ENCODE data around the gene CPNE1. TPM values are rescaled to one million over a fixed set of nuclear protein-coding genes. Genes with fewer than 3 reads are reported as not detected.

CPNE1 gene
- total RNA-seq, 1 donor from 2014 or later: 200 TPM

Other genes starting within 250 kb of the CPNE1 start
- gene GDF5, start 226.7 kb downstream of the CPNE1 start, total RNA-seq: 0.34 TPM
- gene CEP250, start 209.3 kb downstream of the CPNE1 start, total RNA-seq: 30.9 TPM
- gene C20orf173, start 135.2 kb downstream of the CPNE1 start, total RNA-seq: not detected
- 265 TPM for gene ERGIC3, start 122.8 kb downstream of the CPNE1 start, total RNA-seq
- 18.4 TPM for gene SPAG4, start 49.1 kb downstream of the CPNE1 start, total RNA-seq
- gene RBM12, start within 50 bp of the CPNE1 start, total RNA-seq: 133 TPM
- gene NFS1, start 34.5 kb upstream of the CPNE1 start, total RNA-seq: 40.0 TPM
- 97.1 TPM for gene ROMO1, start 34.5 kb upstream of the CPNE1 start, total RNA-seq
- gene RBM39, start 77.4 kb upstream of the CPNE1 start, total RNA-seq: 405 TPM
- gene PHF20, start 107.1 kb upstream of the CPNE1 start, total RNA-seq: 61.6 TPM